Panc1 (cell line): ENCODE data around the gene KBTBD3. TPM values are rescaled to one million over a fixed set of nuclear protein-coding genes. Genes with fewer than 3 reads are reported as not detected.

Experiments used
- ATAC-seq: fragments of 200-7000 bp; cut with Tn5 transposase; 2 replicates; pipeline ENCODE4 v1.9.1; 2020; ENCODE audit warnings: mild to moderate bottlenecking, moderate library complexity
- BruUV-seq: library from RNA; stranded (reverse); fragments of 400-500 nt; replicated peaks from 2 replicates; lab custom pipeline; 2021; lab: Mats Ljungman, UMichigan
- CTCF ChIA-PET: fragments of 300-600 bp; sonication (Branson Sonifier 250); formaldehyde crosslinking; loops from one replicate; lab custom pipeline; 2022; ENCODE audit warnings: antibody characterized with exemption; lab: Charles Lee
- POLR2A ChIA-PET: fragments of 300-600 bp; sonication (Branson Sonifier 250); formaldehyde crosslinking; loops from one replicate; lab custom pipeline; 2022; ENCODE audit warnings: antibody characterized with exemption; lab: Charles Lee
- DNase-seq: peaks from one replicate; pipeline ENCODE4 v3.0.0-alpha.2; 2010; ENCODE audit warnings: low read depth, low spot score
- H3K27ac ChIP-seq: 2 replicates; pipeline ENCODE4 v1.5.1; 2011; ENCODE audit warnings: mild to moderate bottlenecking, low read length, inconsistent platforms
- H3K27me3 ChIP-seq: fragments of 200-500 bp; sonication (Bioruptor generic); 2 replicates; pipeline ENCODE4 v1.6.0; 2014; ENCODE audit warnings: low read length, inconsistent platforms; ENCODE audit not compliant: control insufficient read depth, insufficient read depth
- H3K36me3 ChIP-seq: fragments of 200-500 bp; sonication (Bioruptor generic); 2 replicates; pipeline ENCODE4 v1.5.1; 2014; ENCODE audit warnings: inconsistent platforms, mild to moderate bottlenecking, low read length, moderate library complexity; ENCODE audit not compliant: control insufficient read depth, insufficient read depth
- H3K4me1 ChIP-seq: 2 replicates; pipeline ENCODE4 v1.5.1; 2011; ENCODE audit warnings: inconsistent platforms, mild to moderate bottlenecking, low read length, moderate library complexity; ENCODE audit not compliant: control insufficient read depth, insufficient read depth
- H3K4me3 ChIP-seq, 2 experiments: 2 replicates each; pipeline ENCODE4 v1.5.1; 2011 to 2012; ENCODE audit warnings: low read depth in 2 of 2, low read length in 2 of 2, mild to moderate bottlenecking in 2 of 2, inconsistent platforms in 1 of 2, moderate library complexity in 1 of 2
- H3K9me3 ChIP-seq: fragments of 200-500 bp; sonication (Bioruptor generic); 2 replicates; pipeline ENCODE4 v1.5.1; 2014; ENCODE audit warnings: low read depth, mild to moderate bottlenecking, inconsistent platforms, low read length, moderate library complexity; ENCODE audit not compliant: control insufficient read depth, insufficient read depth
- CTCF ChIP-seq: fragments of 450-650 bp; IDR thresholded peaks from 2 replicates; pipeline ENCODE4 v1.5.1; 2017; ENCODE audit warnings: mild to moderate bottlenecking
- POLR2AphosphoS5 ChIP-seq: IDR thresholded peaks from 2 replicates; pipeline ENCODE4 v1.6.1; 2012; ENCODE audit warnings: mild to moderate bottlenecking, low read depth, low read length, moderate library complexity
- REST ChIP-seq, 2 experiments: IDR thresholded peaks; 2 replicates each; pipeline ENCODE4 v1.6.1; 2011 to 2012; ENCODE audit warnings: low read depth in 2 of 2, control low read depth in 1 of 2, low read length in 1 of 2, mild to moderate bottlenecking in 1 of 2, moderate library complexity in 1 of 2; ENCODE audit not compliant: insufficient read depth in 1 of 2
- SIN3A ChIP-seq: IDR thresholded peaks from 2 replicates; pipeline ENCODE4 v1.6.1; 2012; ENCODE audit warnings: low read depth, mild to moderate bottlenecking, low read length, moderate library complexity, borderline replicate concordance; ENCODE audit not compliant: insufficient read depth
- TCF7L2 ChIP-seq: IDR thresholded peaks from 2 replicates; pipeline ENCODE4 v1.6.1; 2011; ENCODE audit warnings: mild to moderate bottlenecking, low read depth, low read length, inconsistent platforms
- in situ Hi-C: cut with HindIII; loops from 2 replicates; pipeline ENCODE4 v1.10.0; 2016; ENCODE audit warnings: low sequenced_read_pairs, low pct_unique_long_range_greater_than_20kb
- intact Hi-C: fragments of 100-400 bp; cut with micrococcal nuclease; formaldehyde crosslinking; loops from one replicate; pipeline ENCODE4 v1.10.0; 2022; ENCODE audit not compliant: unreplicated experiment
- total RNA-seq: library from RNA; stranded (reverse); gene quantifications from one replicate; pipeline ENCODE4 v1.2.1, GENCODE V29; 2021; ENCODE audit not compliant: unreplicated experiment

KBTBD3 gene
- total RNA-seq, 1 experiment from 2014 or later = 5.7 TPM

- H3K27me3 ChIP-seq = no peaks in the 10 kb centered on the region
- H3K4me1 ChIP-seq = no peaks in the 10 kb centered on the region; the same call in 1 of the 2 replicates
- ATAC-seq = no peak
These were observed 6.5 kb downstream of the KBTBD3 start for GRCh38 chr11:106070606-106071005.

GRCh38 chr11:106063009-106063408, 14.1 kb downstream of the KBTBD3 start:
- in situ Hi-C loops = no loop called here

More at GRCh38 chr11:106070606-106071005, 6.5 kb downstream of the KBTBD3 start:
- Histone ChIP-seq H3K36me3 (no peaks in the 10 kb centered on the region), H3K4me3 (no peak overlapping the region), H3K27ac (no peak overlapping the region), H3K9me3 (no peaks in the 10 kb centered on the region)
- no TSS peak for BruUV-seq
- intact Hi-C loops = no loop called here
- ChIA-PET POLR2A (no interaction called here), CTCF (no interaction called here)
- in situ Hi-C loops = no loop called here
- DNase-seq = no peak
- TF ChIP-seq CTCF = no peak
- TF ChIP-seq TCF7L2 = no peak
- TF ChIP-seq REST (IDR thresholded peaks at IDR 0.05; ENCODE audit: insufficient read depth in 1 of 2, low read depth in 2 of 2, low read length in 1 of 2) = no peak
- TF ChIP-seq SIN3A = no peak
- TF ChIP-seq POLR2AphosphoS5 = no peak

More at GRCh38 chr11:106063009-106063408, 14.1 kb downstream of the KBTBD3 start:
- ATAC-seq = no peak
- no peak overlapping the region for H3K4me3 ChIP-seq
- no TSS peak for BruUV-seq
- ChIA-PET POLR2A (no interaction called here), CTCF (no interaction called here)
- DNase-seq = no peak
- H3K27ac ChIP-seq = no peak overlapping the region
- no peaks in the 10 kb centered on the region for H3K27me3 ChIP-seq
- no peaks in the 10 kb centered on the region for H3K9me3 ChIP-seq
- intact Hi-C loops = no loop called here
- no peak for TF ChIP-seq SIN3A
- TF ChIP-seq CTCF = no peak
- no peaks in the 10 kb centered on the region for H3K36me3 ChIP-seq
- H3K4me1 ChIP-seq = no peaks in the 10 kb centered on the region
